ENCODE results near the gene WIPF2. TPM values are rescaled to one million over a fixed set of nuclear protein-coding genes. Genes with fewer than 3 reads are reported as not detected.

Gene WIPF2
- total and polyA plus RNA-seq, 4 donors, result 10.7 to 54.3 (median 31.2) TPM

DNA sequence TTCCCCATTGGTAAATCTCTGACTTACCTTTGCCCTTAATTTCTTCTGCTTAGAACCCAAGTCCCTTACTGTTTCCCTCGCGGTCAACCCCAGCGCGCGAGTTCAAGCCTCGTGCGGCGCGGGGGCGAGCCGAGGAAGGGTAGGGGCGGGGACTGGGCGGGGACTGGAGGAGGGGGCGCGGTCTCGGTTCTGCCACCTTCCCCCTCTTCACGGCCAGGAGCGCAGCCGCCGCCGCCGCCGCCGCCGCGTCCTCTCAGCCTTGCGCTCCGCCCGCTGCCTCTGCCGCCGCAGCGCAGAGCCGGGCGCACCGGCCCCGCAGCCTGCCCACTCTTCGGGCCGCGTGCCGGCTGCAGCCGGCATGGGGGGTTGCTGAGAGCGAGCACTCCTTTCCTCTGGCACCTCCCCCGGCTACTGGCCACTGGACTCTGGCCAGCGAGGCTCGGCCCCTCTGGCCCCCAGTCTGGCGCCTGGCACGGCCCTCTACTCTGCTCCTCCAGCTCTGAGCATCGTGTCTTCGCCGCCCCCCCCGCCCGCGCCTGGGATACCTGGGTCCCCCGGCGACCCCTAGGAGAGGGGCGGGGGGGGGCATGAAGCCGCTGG lies 41.7 kb upstream of the WIPF2 start, which contains the start of gene RAPGEFL1:
TSS of gene RAPGEFL1 (plus strand) at position 196 of the 600 bp plus-strand sequence. CDS start at position 588, 392 bp downstream.
- WGBS (ENCODE audit: insufficient coverage), result under 1% methylated on average over 49 of the region's 57 CpGs
- H3K27me3 ChIP-seq (ENCODE audit: control insufficient read depth, insufficient read depth, low read length), result no peaks in the 10 kb centered on the region
- no peaks in the 10 kb centered on the region for H3K9me3 ChIP-seq (ENCODE audit: control insufficient read depth, insufficient read depth, low read length)

DNA sequence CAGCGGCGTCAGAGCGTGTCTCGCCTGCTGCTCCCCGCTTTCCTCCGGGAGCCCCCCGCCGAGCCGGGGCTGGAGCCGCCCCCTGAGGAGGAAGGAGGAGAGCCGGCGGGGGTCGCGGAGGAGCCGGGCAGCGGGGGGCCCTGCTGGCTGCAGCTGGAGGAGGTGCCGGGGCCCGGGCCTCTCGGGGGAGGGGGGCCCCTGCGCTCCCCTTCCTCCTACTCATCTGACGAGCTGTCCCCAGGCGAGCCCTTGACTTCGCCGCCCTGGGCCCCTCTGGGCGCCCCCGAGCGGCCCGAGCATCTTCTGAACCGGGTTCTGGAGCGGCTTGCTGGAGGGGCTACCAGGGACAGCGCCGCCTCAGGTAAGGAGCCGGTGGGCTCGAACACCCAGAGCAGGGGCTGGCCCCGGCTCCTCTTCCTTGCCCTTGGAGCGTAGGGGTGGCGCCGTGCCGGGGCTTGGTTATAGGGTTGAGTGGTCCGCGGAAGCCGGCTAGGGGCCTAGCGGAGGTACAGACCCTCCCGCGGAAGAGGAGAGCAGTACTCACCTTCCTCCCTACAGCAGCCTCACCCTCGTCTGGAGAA lies 41.0 kb upstream of the WIPF2 start:
- DNase-seq (ENCODE audit: low read depth in 4 of 6, low spot score in 6 of 6), result peak in 2 of 6 donors; percentile 39 to 59
- H3K27me3 ChIP-seq (ENCODE audit: control insufficient read depth, insufficient read depth, low read length), result no peaks in the 10 kb centered on the region
- H3K4me3 ChIP-seq (ENCODE audit: low read depth, low read length), result peak overlapping the region; percentile 59
- H3K4me1 ChIP-seq (ENCODE audit: control insufficient read depth, insufficient read depth, low read length), result peaks cover 37% of the 10 kb centered on the region
- H3K9me3 ChIP-seq (ENCODE audit: control insufficient read depth, insufficient read depth, low read length), result no peaks in the 10 kb centered on the region
- no peak overlapping the region for H3K27ac ChIP-seq (ENCODE audit: low read depth, low read length)
- 4% methylated on average over 36 of the region's 46 CpGs for WGBS (ENCODE audit: insufficient coverage)
- peaks cover 48% of the 10 kb centered on the region for H3K36me3 ChIP-seq (ENCODE audit: control insufficient read depth, insufficient read depth, low read length)

More for the DNA sequence above, 41.7 kb upstream of the WIPF2 start, which contains the start of gene RAPGEFL1:
- peak within 1 kb of the TSS; percentile 59 for H3K4me3 ChIP-seq (ENCODE audit: low read depth, low read length)
- DNase-seq (ENCODE audit: low read depth in 4 of 6, low spot score in 6 of 6), result peak in 5 of 6 donors; percentile 42 to 93 (median 67)
- H3K27ac ChIP-seq (ENCODE audit: low read depth, low read length), result no peak within 1 kb of the TSS
- peaks cover 37% of the 10 kb centered on the region for H3K4me1 ChIP-seq (ENCODE audit: control insufficient read depth, insufficient read depth, low read length)
- peaks cover 51% of the 10 kb centered on the region for H3K36me3 ChIP-seq (ENCODE audit: control insufficient read depth, insufficient read depth, low read length)

DNA sequence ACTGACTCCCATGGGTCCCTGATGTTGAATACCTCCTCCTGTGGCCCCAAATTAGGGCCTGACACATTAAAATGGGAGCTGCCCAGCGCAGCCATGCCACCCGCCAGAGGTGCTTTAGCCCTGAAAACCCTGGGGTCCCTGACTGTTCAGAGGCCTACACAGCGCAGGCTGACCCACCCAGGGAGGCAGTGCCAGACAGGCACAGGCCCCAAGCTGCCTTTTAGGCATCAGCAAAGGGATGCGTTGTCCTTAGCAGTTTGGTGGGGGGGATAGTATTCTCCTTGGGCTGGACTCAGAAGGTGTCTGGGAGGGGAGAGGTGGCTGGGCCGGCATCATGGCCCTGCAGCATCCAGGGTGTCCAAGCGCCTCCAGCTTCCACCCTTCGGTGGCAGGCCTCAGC lies 40.4 kb upstream of the WIPF2 start:
- WGBS (ENCODE audit: insufficient coverage), result 74% methylated on average over 4 of the region's 7 CpGs

DNA sequence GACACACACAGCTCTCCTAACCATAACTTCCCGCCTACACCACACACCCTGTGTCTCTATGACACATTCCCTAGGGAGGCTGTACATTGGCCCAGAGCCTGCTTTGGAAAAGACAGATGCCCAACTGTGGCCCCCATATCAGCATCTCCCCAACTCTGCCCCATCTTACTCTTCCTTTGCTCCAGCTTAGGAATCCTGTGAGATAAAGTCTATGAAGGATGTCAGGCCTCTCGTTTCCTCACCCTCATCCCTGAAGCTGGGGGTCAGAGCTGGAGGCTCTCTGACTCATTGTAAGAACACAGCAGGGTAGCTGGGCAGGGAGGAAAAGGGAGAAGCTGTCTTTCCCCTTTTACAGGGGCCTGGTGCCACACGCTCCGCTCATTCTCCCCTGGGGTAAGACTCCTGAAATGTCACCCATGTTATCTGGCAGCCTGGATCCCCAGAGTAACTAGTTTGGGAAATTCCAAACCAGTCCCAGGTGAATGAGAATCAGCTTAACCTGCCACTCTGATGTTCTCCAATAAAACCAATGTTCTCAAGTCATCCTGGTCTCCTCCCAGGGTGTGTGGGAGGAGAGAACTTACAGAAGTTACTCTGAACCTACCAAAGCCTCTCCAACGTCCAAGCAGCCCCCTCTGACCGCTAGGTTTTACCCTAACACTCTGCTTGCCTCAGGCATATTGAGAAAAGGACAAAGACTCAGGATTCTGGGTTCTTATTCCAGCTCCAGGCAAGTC lies 39.0 kb upstream of the WIPF2 start:
- peaks cover 43% of the 10 kb centered on the region for H3K36me3 ChIP-seq (ENCODE audit: control insufficient read depth, insufficient read depth, low read length)
- no peaks in the 10 kb centered on the region for H3K9me3 ChIP-seq (ENCODE audit: control insufficient read depth, insufficient read depth, low read length)
- no peak for DNase-seq (ENCODE audit: low read depth in 4 of 6, low spot score in 6 of 6)
- peak overlapping the region; percentile 25 for H3K27ac ChIP-seq (ENCODE audit: low read depth, low read length)
- H3K4me1 ChIP-seq (ENCODE audit: control insufficient read depth, insufficient read depth, low read length), result peaks cover 37% of the 10 kb centered on the region
- 100% methylated on average over 2 of the region's 6 CpGs for WGBS (ENCODE audit: insufficient coverage)
- no peak overlapping the region for H3K4me3 ChIP-seq (ENCODE audit: low read depth, low read length)
- H3K27me3 ChIP-seq (ENCODE audit: control insufficient read depth, insufficient read depth, low read length), result no peaks in the 10 kb centered on the region

More for the DNA sequence above, 40.4 kb upstream of the WIPF2 start:
- DNase-seq (ENCODE audit: low read depth in 4 of 6, low spot score in 6 of 6), result no peak
- H3K27me3 ChIP-seq (ENCODE audit: control insufficient read depth, insufficient read depth, low read length), result no peaks in the 10 kb centered on the region
- no peaks in the 10 kb centered on the region for H3K9me3 ChIP-seq (ENCODE audit: control insufficient read depth, insufficient read depth, low read length)
- no peak overlapping the region for H3K27ac ChIP-seq (ENCODE audit: low read depth, low read length)
- peak overlapping the region; percentile 32 for H3K4me3 ChIP-seq (ENCODE audit: low read depth, low read length)
- peaks cover 37% of the 10 kb centered on the region for H3K4me1 ChIP-seq (ENCODE audit: control insufficient read depth, insufficient read depth, low read length)
- peaks cover 46% of the 10 kb centered on the region for H3K36me3 ChIP-seq (ENCODE audit: control insufficient read depth, insufficient read depth, low read length)

DNA sequence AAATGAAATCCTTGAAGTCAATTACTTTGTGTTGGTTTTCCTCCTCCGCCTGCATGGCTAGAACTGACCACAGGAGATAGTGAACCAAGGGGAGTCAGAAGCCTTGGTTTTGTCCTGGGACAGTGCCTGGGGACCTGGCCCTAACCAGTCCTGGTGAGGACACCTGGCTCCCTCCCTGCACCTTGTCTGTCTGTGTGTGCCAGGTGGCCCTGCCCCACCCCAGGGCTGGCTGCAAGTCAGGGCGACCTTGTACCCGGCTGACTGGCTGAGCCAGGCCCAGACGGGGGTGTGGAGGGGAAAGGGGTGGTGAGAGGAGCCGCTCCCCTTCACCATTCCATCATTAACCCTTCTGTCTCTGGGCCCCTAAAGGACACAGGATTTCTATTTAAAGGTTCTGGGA lies 38.4 kb upstream of the WIPF2 start:
- 92% methylated on average over 1 of the region's 5 CpGs for WGBS (ENCODE audit: insufficient coverage)
- H3K27me3 ChIP-seq (ENCODE audit: control insufficient read depth, insufficient read depth, low read length), result no peaks in the 10 kb centered on the region
- H3K9me3 ChIP-seq (ENCODE audit: control insufficient read depth, insufficient read depth, low read length), result no peaks in the 10 kb centered on the region
- peaks cover 43% of the 10 kb centered on the region for H3K36me3 ChIP-seq (ENCODE audit: control insufficient read depth, insufficient read depth, low read length)
- DNase-seq (ENCODE audit: low read depth in 4 of 6, low spot score in 6 of 6), result no peak
- H3K4me3 ChIP-seq (ENCODE audit: low read depth, low read length), result no peak overlapping the region
- H3K4me1 ChIP-seq (ENCODE audit: control insufficient read depth, insufficient read depth, low read length), result peaks cover 37% of the 10 kb centered on the region
- H3K27ac ChIP-seq (ENCODE audit: low read depth, low read length), result no peak overlapping the region

DNA sequence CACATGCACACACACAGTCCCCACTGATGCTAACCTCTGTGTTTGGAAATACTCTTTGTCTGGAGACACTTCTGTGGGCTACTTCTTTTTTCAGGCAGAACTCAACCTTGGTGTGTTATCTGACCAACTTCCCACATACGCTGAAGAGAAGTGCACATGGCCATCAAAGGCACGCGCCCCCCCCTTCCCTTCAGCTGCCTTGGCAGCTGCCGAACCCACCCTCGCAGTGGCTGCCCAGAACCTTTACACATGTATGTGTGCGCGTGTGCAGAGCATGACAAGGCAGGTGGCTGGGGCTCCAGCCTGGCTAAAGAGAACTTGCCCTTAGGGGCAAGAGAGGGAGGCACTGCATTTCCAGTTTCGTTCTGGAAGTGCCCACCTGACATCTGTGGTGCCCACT lies 37.9 kb upstream of the WIPF2 start:
- peaks cover 42% of the 10 kb centered on the region for H3K36me3 ChIP-seq (ENCODE audit: control insufficient read depth, insufficient read depth, low read length)
- no peaks in the 10 kb centered on the region for H3K27me3 ChIP-seq (ENCODE audit: control insufficient read depth, insufficient read depth, low read length)
- H3K9me3 ChIP-seq (ENCODE audit: control insufficient read depth, insufficient read depth, low read length), result no peaks in the 10 kb centered on the region
- H3K27ac ChIP-seq (ENCODE audit: low read depth, low read length), result no peak overlapping the region
- no peak for DNase-seq (ENCODE audit: low read depth in 4 of 6, low spot score in 6 of 6)
- WGBS (ENCODE audit: insufficient coverage), result 69% methylated on average over 8 of the region's 8 CpGs
- H3K4me3 ChIP-seq (ENCODE audit: low read depth, low read length), result no peak overlapping the region
- peaks cover 37% of the 10 kb centered on the region for H3K4me1 ChIP-seq (ENCODE audit: control insufficient read depth, insufficient read depth, low read length)

DNA sequence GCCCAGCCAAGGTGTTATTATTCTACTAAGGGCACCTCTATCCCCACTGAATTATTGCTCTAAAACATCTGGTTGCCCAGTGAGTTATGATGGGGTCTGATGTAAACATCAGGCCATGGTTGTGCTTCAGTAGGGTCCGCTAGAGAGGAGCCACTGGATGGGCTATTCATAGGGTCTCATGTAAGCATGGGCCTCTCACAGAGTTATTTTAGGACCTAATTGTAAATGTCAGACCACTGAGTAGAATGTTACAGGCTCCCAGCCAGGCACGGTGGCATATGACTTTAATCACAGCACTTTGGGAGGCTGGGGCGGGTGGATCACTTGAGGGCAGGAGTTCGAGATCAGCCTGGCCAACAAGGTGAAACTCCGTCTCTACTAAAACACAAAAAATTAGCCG lies 36.5 kb upstream of the WIPF2 start:
- no peak for DNase-seq (ENCODE audit: low read depth in 4 of 6, low spot score in 6 of 6)
- H3K4me3 ChIP-seq (ENCODE audit: low read depth, low read length), result no peak overlapping the region
- H3K36me3 ChIP-seq (ENCODE audit: control insufficient read depth, insufficient read depth, low read length), result peaks cover 34% of the 10 kb centered on the region
- H3K4me1 ChIP-seq (ENCODE audit: control insufficient read depth, insufficient read depth, low read length), result peaks cover 24% of the 10 kb centered on the region
- no peak overlapping the region for H3K27ac ChIP-seq (ENCODE audit: low read depth, low read length)
- no peaks in the 10 kb centered on the region for H3K27me3 ChIP-seq (ENCODE audit: control insufficient read depth, insufficient read depth, low read length)
- no peaks in the 10 kb centered on the region for H3K9me3 ChIP-seq (ENCODE audit: control insufficient read depth, insufficient read depth, low read length)
- WGBS (ENCODE audit: insufficient coverage), result 92% methylated on average over 4 of the region's 6 CpGs

DNA sequence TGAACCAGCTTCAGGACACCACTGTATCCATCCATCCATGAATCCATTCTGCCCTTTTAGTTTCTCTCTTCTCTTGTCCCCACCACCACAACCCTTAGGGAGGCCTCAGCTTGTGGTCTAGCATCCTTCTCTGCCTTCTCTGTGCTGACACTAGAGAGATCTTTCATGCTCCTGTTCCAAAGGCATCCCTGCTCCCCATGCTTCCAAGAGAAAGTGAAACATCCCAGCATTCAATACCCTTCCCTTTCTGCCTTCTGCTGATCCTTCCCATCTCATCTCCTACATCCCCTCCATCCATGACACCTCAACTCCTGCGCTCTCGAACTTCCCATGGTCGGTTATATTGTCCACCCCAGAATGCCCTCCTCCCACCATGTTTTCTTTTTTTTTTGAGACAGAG lies 31.9 kb upstream of the WIPF2 start:
- Histone ChIP-seq H3K4me1 (ENCODE audit: control insufficient read depth, insufficient read depth, low read length) (peaks cover 19% of the 10 kb centered on the region), H3K9me3 (ENCODE audit: control insufficient read depth, insufficient read depth, low read length) (no peaks in the 10 kb centered on the region), H3K27me3 (ENCODE audit: control insufficient read depth, insufficient read depth, low read length) (no peaks in the 10 kb centered on the region), H3K27ac (ENCODE audit: low read depth, low read length) (no peak overlapping the region), H3K4me3 (ENCODE audit: low read depth, low read length) (no peak overlapping the region), H3K36me3 (ENCODE audit: control insufficient read depth, insufficient read depth, low read length) (peaks cover 33% of the 10 kb centered on the region)
- 100% methylated on average over 3 of the region's 3 CpGs for WGBS (ENCODE audit: insufficient coverage)
- DNase-seq (ENCODE audit: low read depth in 4 of 6, low spot score in 6 of 6), result no peak

DNA sequence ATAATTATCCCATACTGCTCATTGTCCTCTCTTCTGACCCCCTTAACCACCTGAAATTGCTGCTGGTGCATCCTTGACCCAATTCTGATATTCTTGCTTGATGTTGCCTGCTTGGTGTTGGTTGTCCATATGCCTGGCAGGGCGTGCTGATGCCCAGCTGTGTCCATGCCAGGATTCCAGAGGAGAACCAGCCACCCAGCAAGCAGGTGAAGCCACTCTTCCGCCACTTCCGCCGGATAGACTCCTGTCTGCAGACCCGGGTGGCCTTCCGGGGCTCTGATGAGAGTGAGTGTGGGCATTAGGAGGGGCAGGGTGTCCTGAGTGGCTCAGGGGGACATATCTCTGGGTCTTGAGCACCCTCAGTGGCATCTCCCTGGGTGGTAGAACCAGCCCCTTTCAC lies 30.4 kb upstream of the WIPF2 start:
- no peak overlapping the region for H3K4me3 ChIP-seq (ENCODE audit: low read depth, low read length)
- 98% methylated on average over 6 of the region's 6 CpGs for WGBS (ENCODE audit: insufficient coverage)
- no peaks in the 10 kb centered on the region for H3K27me3 ChIP-seq (ENCODE audit: control insufficient read depth, insufficient read depth, low read length)
- no peak for DNase-seq (ENCODE audit: low read depth in 4 of 6, low spot score in 6 of 6)
- H3K36me3 ChIP-seq (ENCODE audit: control insufficient read depth, insufficient read depth, low read length), result peaks cover 45% of the 10 kb centered on the region
- peaks cover 19% of the 10 kb centered on the region for H3K4me1 ChIP-seq (ENCODE audit: control insufficient read depth, insufficient read depth, low read length)
- H3K27ac ChIP-seq (ENCODE audit: low read depth, low read length), result no peak overlapping the region
- no peaks in the 10 kb centered on the region for H3K9me3 ChIP-seq (ENCODE audit: control insufficient read depth, insufficient read depth, low read length)
